GM23248 (cell line): ENCODE results near the gene LMX1B.

ENCODE experiments used
- EZH2 ChIP-seq: fragments of 200-600 bp; sonication (generic); IDR thresholded peaks from 2 replicates; pipeline ENCODE4 v1.6.1; 2018; ENCODE audit warnings: antibody characterized with exemption, mild to moderate bottlenecking; ENCODE audit not compliant: insufficient read depth, poor library complexity, severe bottlenecking
- EZH2phosphoT487 ChIP-seq: fragments of 200-600 bp; sonication (generic); IDR thresholded peaks from 2 replicates; pipeline ENCODE4 v1.6.1; 2018; ENCODE audit warnings: antibody characterized with exemption, moderate library complexity, mild to moderate bottlenecking, low read depth; ENCODE audit not compliant: insufficient read depth

GRCh38 chr9:126658956-126659555 lies 45.3 kb downstream of the LMX1B start:
- TF ChIP-seq EZH2phosphoT487 (no peak), EZH2 (no peak)
